A172 (cell line): ENCODE measurements around the gene PDE4D. TPM values are rescaled to one million over a fixed set of nuclear protein-coding genes. Genes with fewer than 3 reads are reported as not detected.
A peak's percentile ranks its signal among the peaks of the same experiment; 100 is the strongest.

Experiments
- DNase-seq: peaks from one replicate; pipeline ENCODE4 v3.0.0-alpha.2; 2015; ENCODE audit warnings: low spot score
- total RNA-seq: library from RNA; depleted of rRNA; stranded (reverse); fragments of >200 nt; shearing (Covaris generic); gene quantifications from 2 replicates; pipeline ENCODE4 v1.2.3, GENCODE V29; 2014

Gene PDE4D
- total RNA-seq, 1 experiment from 2014 or later, result 7.6 TPM

GRCh38 chr5:59521476-59521875 lies 372.1 kb downstream of the PDE4D start:
- DNase-seq, result no peak

- DNase-seq, result no peak
These were observed 374.2 kb downstream of the PDE4D start for GRCh38 chr5:59519338-59519737.

- DNase-seq, result peak; percentile 74
These were observed 375.5 kb downstream of the PDE4D start for GRCh38 chr5:59517926-59518585.

- no peak for DNase-seq
These were observed 377.4 kb downstream of the PDE4D start for GRCh38 chr5:59516161-59516560.

- DNase-seq, result peak; percentile 26
These were observed 387.1 kb downstream of the PDE4D start for GRCh38 chr5:59506285-59506877.

GRCh38 chr5:59504043-59504442 lies 389.5 kb downstream of the PDE4D start:
- no peak for DNase-seq

- no peak for DNase-seq
These were observed 390.3 kb downstream of the PDE4D start for GRCh38 chr5:59503220-59503619.

- DNase-seq, result no peak
These were observed 392.2 kb downstream of the PDE4D start for GRCh38 chr5:59501316-59501715.

GRCh38 chr5:59500014-59500413 lies 393.5 kb downstream of the PDE4D start:
- no peak for DNase-seq

- DNase-seq, result no peak
These were observed 396.3 kb downstream of the PDE4D start for GRCh38 chr5:59497207-59497606.

- no peak for DNase-seq
These were observed 396.9 kb downstream of the PDE4D start for GRCh38 chr5:59496524-59497134.

- no peak for DNase-seq
These were observed 401.6 kb downstream of the PDE4D start for GRCh38 chr5:59491945-59492344.

GRCh38 chr5:59489551-59489950 lies 404.0 kb downstream of the PDE4D start:
- DNase-seq, result no peak

GRCh38 chr5:59487772-59488729 lies 405.5 kb downstream of the PDE4D start:
- DNase-seq, result no peak

GRCh38 chr5:59487068-59487686 lies 406.3 kb downstream of the PDE4D start:
- no peak for DNase-seq

GRCh38 chr5:59486508-59486907 lies 407.0 kb downstream of the PDE4D start:
- DNase-seq, result no peak

GRCh38 chr5:59485629-59486439 lies 407.7 kb downstream of the PDE4D start:
- peak; percentile 59 for DNase-seq

- DNase-seq, result no peak
These were observed 408.4 kb downstream of the PDE4D start for GRCh38 chr5:59485107-59485506.

- no peak for DNase-seq
These were observed 408.9 kb downstream of the PDE4D start for GRCh38 chr5:59484618-59485017.

- DNase-seq, result peak; percentile 90
These were observed 409.5 kb downstream of the PDE4D start for GRCh38 chr5:59483971-59484472.

- DNase-seq, result no peak
These were observed 414.4 kb downstream of the PDE4D start for GRCh38 chr5:59479086-59479485.
